A549 (cell line): ENCODE measurements around the gene TFF3. TPM values are rescaled to one million over a fixed set of nuclear protein-coding genes. Genes with fewer than 3 reads are reported as not detected.
A peak's percentile ranks its signal among the peaks of the same experiment; 100 is the strongest.

Source experiments
- ATAC-seq, 2 experiments: fragments of 200-7000 bp in 1 of 2; fragments of >200 bp in 1 of 2; cut with Nextera tagmentation in 1 of 2; cut with Tn5 transposase in 1 of 2; 3 replicates each; pipeline versions ENCODE4 v1.8.0 to v1.9.1; 2018 to 2020; ENCODE audit warnings: mild to moderate bottlenecking in 1 of 2, moderate library complexity in 1 of 2
- CTCF ChIA-PET: fragments of 300-600 bp; sonication (Branson Sonifier 250); formaldehyde crosslinking; extraction: SDS; loops from one replicate; lab custom pipeline; 2021; ENCODE audit warnings: antibody characterized with exemption, inconsistent platforms; lab: Yijun Ruan, JAX
- POLR2A ChIA-PET: fragments of 350-600 bp; formaldehyde crosslinking; extraction: SDS; loops from one replicate; lab custom pipeline; 2021; ENCODE audit warnings: antibody characterized with exemption, inconsistent platforms; lab: Yijun Ruan, JAX
- DNase-seq, 2 experiments: peaks; one replicate each; pipeline versions ENCODE4 v3.0.0 to v3.0.0-alpha.2; 2011 to 2016; ENCODE audit warnings: low read depth in 1 of 2, low spot score in 1 of 2
- FAIRE-seq: peaks from 2 replicates; lab custom pipeline; 2011; peaks lifted over from hg19 to GRCh38; lab: Jason Lieb, UNC
- H3K27ac ChIP-seq, 2 experiments: fragments of >200 bp; sonication (Bioruptor Twin); formaldehyde crosslinking; 3 replicates each; pipeline ENCODE4 v1.5.1; 2016 to 2017
- H3K4me1 ChIP-seq: fragments of >200 bp; sonication (Bioruptor Twin); formaldehyde crosslinking; 3 replicates; pipeline ENCODE4 v1.6.1; 2016
- H3K4me2 ChIP-seq: fragments of >200 bp; sonication (Bioruptor Twin); formaldehyde crosslinking; 3 replicates; pipeline ENCODE4 v1.6.1; 2016
- H3K4me3 ChIP-seq: fragments of >200 bp; sonication (Bioruptor Twin); formaldehyde crosslinking; 3 replicates; pipeline ENCODE4 v1.5.1; 2016
- H3K9me3 ChIP-seq: fragments of >200 bp; sonication (Bioruptor Twin); formaldehyde crosslinking; 3 replicates; pipeline ENCODE4 v1.6.1; 2016
- CBX8 ChIP-seq: fragments of 200-600 bp; sonication (generic); IDR thresholded peaks from 2 replicates; pipeline ENCODE4 v1.6.1; 2016
- CHD2 ChIP-seq: fragments of 150-350 bp; IDR thresholded peaks from 2 replicates; pipeline ENCODE4 v1.6.1; 2014; ENCODE audit warnings: low read length; ENCODE audit not compliant: partially characterized antibody
- EHF ChIP-seq: fragments of 250-450 bp; sonication (Bioruptor Pico); IDR thresholded peaks from 2 replicates; pipeline ENCODE4 v1.5.0; 2020; ENCODE audit warnings: mild to moderate bottlenecking
- ELK1 ChIP-seq: fragments of 150-350 bp; IDR thresholded peaks from 2 replicates; pipeline ENCODE4 v1.6.1; 2014; ENCODE audit warnings: low read depth, mild to moderate bottlenecking, low read length
- FOSL2 ChIP-seq, 2 experiments: fragments of 450-650 bp in 1 of 2; fragments of >200 bp in 1 of 2; sonication (Bioruptor Twin) in 1 of 2; formaldehyde crosslinking; IDR thresholded peaks; 2 replicates each; pipeline versions ENCODE4 v1.5.0 to v1.6.1; 2016 to 2020; ENCODE audit warnings: mild to moderate bottlenecking in 1 of 2, moderate library complexity in 1 of 2
- HES2 ChIP-seq: fragments of >200 bp; sonication (Bioruptor Twin); formaldehyde crosslinking; IDR thresholded peaks from 2 replicates; pipeline ENCODE4 v1.6.1; 2016
- HMGXB4 ChIP-seq: fragments of 250-450 bp; sonication (Bioruptor Pico); IDR thresholded peaks from 2 replicates; pipeline ENCODE4 v1.5.0; 2021; ENCODE audit warnings: mild to moderate bottlenecking, moderate library complexity, borderline replicate concordance
- HOXA7 ChIP-seq: fragments of 250-450 bp; sonication (Bioruptor Pico); IDR thresholded peaks from 2 replicates; pipeline ENCODE4 v1.5.0; 2020; ENCODE audit warnings: mild to moderate bottlenecking, moderate library complexity
- HOXB5 ChIP-seq: fragments of 250-450 bp; sonication (Bioruptor Pico); IDR thresholded peaks from 2 replicates; pipeline ENCODE4 v1.5.0; 2020; ENCODE audit warnings: mild to moderate bottlenecking, moderate library complexity
- JUNB ChIP-seq: fragments of >200 bp; sonication (Bioruptor Twin); formaldehyde crosslinking; IDR thresholded peaks from 2 replicates; pipeline ENCODE4 v1.6.1; 2016
- KDM1A ChIP-seq: fragments of 200-600 bp; sonication (generic); IDR thresholded peaks from 2 replicates; pipeline ENCODE4 v1.6.1; 2016; ENCODE audit warnings: low read depth, mild to moderate bottlenecking
- MAFK ChIP-seq: fragments of 450-650 bp; IDR thresholded peaks from 2 replicates; pipeline ENCODE4 v1.6.1; 2014; ENCODE audit not compliant: partially characterized antibody
- MAX ChIP-seq: IDR thresholded peaks from 2 replicates; pipeline ENCODE4 v1.6.1; 2012
- MAZ ChIP-seq: fragments of 150-350 bp; IDR thresholded peaks from 2 replicates; pipeline ENCODE4 v1.6.1; 2014; ENCODE audit warnings: antibody characterized with exemption, low read depth, low read length, borderline replicate concordance
- NFE2L2 ChIP-seq: fragments of 150-350 bp; conservative IDR thresholded peaks from 2 replicates; pipeline ENCODE4 v1.6.1; 2014; ENCODE audit warnings: low read length
- NPAS2 ChIP-seq: fragments of 250-450 bp; sonication (Bioruptor Pico); IDR thresholded peaks from 2 replicates; pipeline ENCODE4 v1.8.0; 2022; ENCODE audit warnings: mild to moderate bottlenecking, moderate library complexity, borderline replicate concordance
- RARB ChIP-seq: fragments of 250-450 bp; sonication (Bioruptor Pico); IDR thresholded peaks from 2 replicates; pipeline ENCODE4 v1.8.0; 2021; ENCODE audit warnings: mild to moderate bottlenecking, moderate library complexity
- REST ChIP-seq: fragments of 200-600 bp; sonication (generic); IDR thresholded peaks from 2 replicates; pipeline ENCODE4 v1.6.1; 2016; ENCODE audit warnings: antibody characterized with exemption, mild to moderate bottlenecking, moderate library complexity
- RFX5 ChIP-seq: fragments of 450-650 bp; IDR thresholded peaks from 2 replicates; pipeline ENCODE4 v1.7.1; 2014; ENCODE audit warnings: antibody characterized with exemption, mild to moderate bottlenecking, moderate library complexity
- ZNF302 ChIP-seq: fragments of 250-450 bp; sonication (Bioruptor Pico); IDR thresholded peaks from 2 replicates; pipeline ENCODE4 v1.9.0; 2021; ENCODE audit warnings: inconsistent platforms, mild to moderate bottlenecking, moderate library complexity
- ZSCAN20 ChIP-seq: fragments of 250-450 bp; sonication (Bioruptor Pico); IDR thresholded peaks from 2 replicates; pipeline ENCODE4 v1.8.0; 2022; ENCODE audit warnings: mild to moderate bottlenecking, moderate library complexity
- WGBS: methylation state at CpG from one replicate; pipeline ENCODE4 v1.1.6; 2017; ENCODE audit errors: missing lambda C conversion rate; 5-methylcytosine and 5-hydroxymethylcytosine counted together
- polyA plus RNA-seq, 4 experiments: library from polyadenylated mRNA; depleted of rRNA in 3 of 4; stranded (reverse); fragments of >200 nt; fragmentation: RNase III in 1 of 4; extraction: RNeasy Plus Mini Kit Qiagen cat#74134 plus additional on column Dnase treatment in 1 of 4; gene quantifications; 2 replicates in 3 of 4; 3 replicates in 1 of 4; pipeline ENCODE4 v1.2.3, GENCODE V29; 2011 to 2017
- TF ChIP-seq, protein P1 (sequence below): fragments of >200 bp; sonication (Bioruptor Twin); formaldehyde crosslinking; IDR thresholded peaks from 3 replicates; pipeline ENCODE4 v1.6.1; 2016
- TF ChIP-seq, protein P2 (sequence below): fragments of 450-650 bp; IDR thresholded peaks from 2 replicates; pipeline ENCODE4 v1.6.1; 2014; ENCODE audit warnings: antibody characterized with exemption

TFF3 gene
- polyA plus RNA-seq, 2 of the 4 experiments (the other 2 are of a cell fraction), result 0.43 TPM; not detected in 1

DNA sequence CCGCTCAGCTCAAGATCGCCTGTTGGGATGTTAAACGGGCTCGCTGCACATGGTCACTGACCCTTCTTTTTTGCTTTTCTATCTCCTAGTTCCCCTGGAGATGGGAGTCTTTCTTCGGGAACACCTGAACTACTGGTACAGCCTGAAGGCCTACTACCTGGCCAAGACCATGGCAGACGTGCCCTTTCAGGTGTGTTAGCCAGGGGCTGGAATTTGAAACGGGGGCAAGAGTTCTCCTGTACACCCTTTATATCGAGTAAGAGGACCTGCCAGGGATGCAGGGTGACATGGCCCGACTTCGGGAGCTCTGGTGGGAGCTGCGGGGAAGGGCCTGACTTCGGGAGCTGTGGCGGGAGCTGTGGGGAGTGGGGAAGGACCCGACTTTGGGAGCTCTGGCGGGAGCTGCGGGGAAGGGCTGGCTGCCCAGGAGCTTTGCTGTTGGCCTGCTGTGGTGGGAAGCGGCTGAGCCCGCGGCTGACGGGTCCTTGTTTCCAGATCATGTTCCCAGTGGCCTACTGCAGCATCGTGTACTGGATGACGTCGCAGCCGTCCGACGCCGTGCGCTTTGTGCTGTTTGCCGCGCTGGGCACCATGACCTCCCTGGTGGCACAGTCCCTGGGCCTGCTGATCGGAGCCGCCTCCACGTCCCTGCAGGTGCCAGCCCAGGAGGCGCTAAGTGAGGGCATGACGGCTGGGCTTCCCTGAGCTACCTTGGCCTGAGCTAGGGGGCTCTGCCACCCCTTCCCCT is 24.0 kb downstream of the TFF3 start:
- no peak overlapping the region for H3K27ac ChIP-seq
- CTCF ChIA-PET, result interaction anchor here (1.1 to 1.4 kb wide), 2 partner anchors 32 to 145 kb away, joined by 3 to 4 read pairs; no protein-coding TSS in a partner anchor
- FAIRE-seq, result no peak
- H3K9me3 ChIP-seq, result no peaks in the 10 kb centered on the region
- H3K4me3 ChIP-seq, result no peak overlapping the region
- no peak; a peak in 1 of 6 replicates for ATAC-seq
- WGBS, result 90% methylated on average over 17 of the region's 35 CpGs
- POLR2A ChIA-PET, result no interaction called here
- no peaks in the 10 kb centered on the region for H3K4me1 ChIP-seq
- no peak for DNase-seq
- TF ChIP-seq NPAS2 (CRISPR knock-in tag) (no peak), HOXB5 (CRISPR knock-in tag) (no peak), EHF (no peak), HOXA7 (no peak), RFX5 (no peak)
- TF ChIP-seq, protein P1, sequence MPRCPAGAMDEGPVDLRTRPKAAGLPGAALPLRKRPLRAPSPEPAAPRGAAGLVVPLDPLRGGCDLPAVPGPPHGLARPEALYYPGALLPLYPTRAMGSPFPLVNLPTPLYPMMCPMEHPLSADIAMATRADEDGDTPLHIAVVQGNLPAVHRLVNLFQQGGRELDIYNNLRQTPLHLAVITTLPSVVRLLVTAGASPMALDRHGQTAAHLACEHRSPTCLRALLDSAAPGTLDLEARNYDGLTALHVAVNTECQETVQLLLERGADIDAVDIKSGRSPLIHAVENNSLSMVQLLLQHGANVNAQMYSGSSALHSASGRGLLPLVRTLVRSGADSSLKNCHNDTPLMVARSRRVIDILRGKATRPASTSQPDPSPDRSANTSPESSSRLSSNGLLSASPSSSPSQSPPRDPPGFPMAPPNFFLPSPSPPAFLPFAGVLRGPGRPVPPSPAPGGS, result no peak
- no peak overlapping the region for H3K4me2 ChIP-seq

GRCh38 chr21:42290505-42290904 is 24.7 kb downstream of the TFF3 start:
- DNase-seq, result no peak
- no peak for FAIRE-seq
- 75% methylated on average over 3 of the region's 3 CpGs for WGBS
- H3K4me2 ChIP-seq, result no peak overlapping the region
- no peak overlapping the region for H3K27ac ChIP-seq
- TF ChIP-seq NFE2L2, result no peak
- no peak for TF ChIP-seq RARB (CRISPR knock-in tag)
- TF ChIP-seq HES2, result no peak
- no peak for TF ChIP-seq MAFK
- TF ChIP-seq KDM1A, result no peak
- ATAC-seq, result 0 out of 6 replicates have a peak, but pooled peaks of 1 of the 2 experiments have one; percentile 8
- ChIA-PET CTCF (interaction anchor here (1.4 kb wide), 1 partner anchor 32 kb away, joined by 4 read pairs; no protein-coding TSS in a partner anchor), POLR2A (no interaction called here)
- H3K4me1 ChIP-seq, result no peaks in the 10 kb centered on the region
- H3K4me3 ChIP-seq, result no peak overlapping the region
- H3K9me3 ChIP-seq, result no peaks in the 10 kb centered on the region

GRCh38 chr21:42289926-42290325 is 25.3 kb downstream of the TFF3 start:
- FAIRE-seq (no peak), DNase-seq (no peak), ATAC-seq (no peak)
- Histone ChIP-seq H3K9me3 (no peaks in the 10 kb centered on the region), H3K4me3 (no peak overlapping the region), H3K27ac (no peak overlapping the region), H3K4me1 (no peaks in the 10 kb centered on the region), H3K4me2 (no peak overlapping the region)
- CTCF ChIA-PET, result no interaction called here
- POLR2A ChIA-PET, result no interaction called here
- WGBS, result 89% methylated on average over 18 of the region's 18 CpGs
- TF ChIP-seq, protein P2, sequence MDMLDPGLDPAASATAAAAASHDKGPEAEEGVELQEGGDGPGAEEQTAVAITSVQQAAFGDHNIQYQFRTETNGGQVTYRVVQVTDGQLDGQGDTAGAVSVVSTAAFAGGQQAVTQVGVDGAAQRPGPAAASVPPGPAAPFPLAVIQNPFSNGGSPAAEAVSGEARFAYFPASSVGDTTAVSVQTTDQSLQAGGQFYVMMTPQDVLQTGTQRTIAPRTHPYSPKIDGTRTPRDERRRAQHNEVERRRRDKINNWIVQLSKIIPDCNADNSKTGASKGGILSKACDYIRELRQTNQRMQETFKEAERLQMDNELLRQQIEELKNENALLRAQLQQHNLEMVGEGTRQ, result no peak
- TF ChIP-seq ZNF302 (CRISPR knock-in tag) (no peak), MAFK (no peak), HMGXB4 (CRISPR knock-in tag) (no peak), NFE2L2 (no peak), CBX8 (no peak), CHD2 (no peak), JUNB (no peak), ELK1 (no peak), MAZ (no peak), MAX (no peak), REST (no peak), FOSL2 (IDR thresholded peaks at IDR 0.05) (no peak), FOSL2 (CRISPR knock-in tag; IDR thresholded peaks at IDR 0.05) (no peak), NPAS2 (CRISPR knock-in tag) (no peak), ZSCAN20 (CRISPR knock-in tag) (no peak)
